K562 treated with DMSO at 1 percent for 4 hours (cell line): ENCODE measurements around the gene TMEM238. TPM values are rescaled to one million over a fixed set of nuclear protein-coding genes. Genes with fewer than 3 reads are reported as not detected.

Source experiments
- total RNA-seq: library from RNA; unstranded; fragments of 300-600 nt; gene quantifications from 2 replicates; pipeline ENCODE4 v1.2.3, GENCODE V29; 2022; ENCODE audit not compliant: insufficient read depth

TMEM238 gene, protein sequence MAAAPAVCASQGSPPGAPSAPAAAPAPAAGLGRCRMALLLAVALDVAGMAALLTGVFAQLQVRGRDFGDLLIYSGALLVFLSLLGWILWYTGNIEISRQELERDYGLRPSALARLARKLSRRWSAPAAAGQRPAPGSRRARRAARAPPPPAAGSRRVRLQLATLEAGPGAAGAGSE
- total RNA-seq: 6.7 and 8.7 TPM in 2 replicates

DNA sequence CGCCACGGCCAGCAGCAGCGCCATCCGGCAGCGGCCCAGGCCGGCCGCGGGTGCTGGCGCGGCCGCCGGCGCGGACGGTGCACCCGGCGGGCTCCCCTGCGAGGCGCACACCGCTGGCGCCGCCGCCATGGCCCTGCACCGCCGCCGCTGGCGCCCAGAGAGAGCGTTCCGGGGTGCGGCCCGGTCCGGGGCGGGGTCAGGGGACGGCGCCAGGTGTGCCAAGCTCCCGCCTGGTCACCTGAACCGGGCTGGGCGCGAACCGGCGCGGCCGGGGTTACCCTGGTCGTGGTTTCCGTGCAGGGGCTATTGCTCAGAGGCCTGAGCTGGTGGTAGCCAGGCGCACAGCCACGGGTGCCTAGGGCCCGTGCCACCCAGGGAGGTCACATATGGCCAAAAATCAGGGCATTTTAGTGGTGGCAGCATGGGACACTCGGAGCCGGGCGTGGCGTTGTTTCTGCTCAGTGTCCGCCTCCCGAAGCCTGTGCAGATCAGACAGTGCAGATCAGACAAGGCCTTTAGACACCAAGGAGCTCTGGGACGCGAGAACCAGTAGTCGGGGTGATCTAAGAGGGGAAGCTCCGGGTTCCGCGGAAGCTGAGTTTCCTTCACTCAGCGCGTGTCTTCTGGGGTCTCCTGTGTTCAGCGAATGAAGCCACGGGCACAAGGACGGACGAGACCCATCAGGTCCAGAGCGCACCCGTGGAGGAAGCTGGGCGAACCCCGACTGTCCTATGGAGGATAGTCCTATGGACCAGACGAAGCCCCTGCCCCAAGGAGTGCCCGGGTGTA lies at the start of gene TMEM238:
Gene TMEM238 (minus strand): TSS at position 162 of the 789 bp plus-strand sequence. CDS start 33 bp downstream, at position 129.

DNA sequence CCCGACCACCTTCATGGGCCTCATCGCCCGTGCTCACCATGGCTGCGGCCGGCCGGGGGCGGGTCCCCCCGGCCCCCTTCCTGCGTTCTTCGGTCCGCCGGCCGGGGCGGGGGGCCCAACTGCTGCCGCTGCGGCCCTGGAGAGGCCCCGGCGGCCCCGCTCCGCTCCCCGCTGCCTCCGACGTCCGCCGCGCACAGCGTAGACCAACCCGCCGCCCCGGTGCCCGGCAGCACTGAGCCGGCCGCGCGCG lies 23.4 kb upstream of the TMEM238 start, which contains the start of gene UBE2S:
Gene UBE2S (minus strand): TSS at position 239 of the 250 bp plus-strand sequence. CDS start 199 bp downstream, at position 40.

DNA sequence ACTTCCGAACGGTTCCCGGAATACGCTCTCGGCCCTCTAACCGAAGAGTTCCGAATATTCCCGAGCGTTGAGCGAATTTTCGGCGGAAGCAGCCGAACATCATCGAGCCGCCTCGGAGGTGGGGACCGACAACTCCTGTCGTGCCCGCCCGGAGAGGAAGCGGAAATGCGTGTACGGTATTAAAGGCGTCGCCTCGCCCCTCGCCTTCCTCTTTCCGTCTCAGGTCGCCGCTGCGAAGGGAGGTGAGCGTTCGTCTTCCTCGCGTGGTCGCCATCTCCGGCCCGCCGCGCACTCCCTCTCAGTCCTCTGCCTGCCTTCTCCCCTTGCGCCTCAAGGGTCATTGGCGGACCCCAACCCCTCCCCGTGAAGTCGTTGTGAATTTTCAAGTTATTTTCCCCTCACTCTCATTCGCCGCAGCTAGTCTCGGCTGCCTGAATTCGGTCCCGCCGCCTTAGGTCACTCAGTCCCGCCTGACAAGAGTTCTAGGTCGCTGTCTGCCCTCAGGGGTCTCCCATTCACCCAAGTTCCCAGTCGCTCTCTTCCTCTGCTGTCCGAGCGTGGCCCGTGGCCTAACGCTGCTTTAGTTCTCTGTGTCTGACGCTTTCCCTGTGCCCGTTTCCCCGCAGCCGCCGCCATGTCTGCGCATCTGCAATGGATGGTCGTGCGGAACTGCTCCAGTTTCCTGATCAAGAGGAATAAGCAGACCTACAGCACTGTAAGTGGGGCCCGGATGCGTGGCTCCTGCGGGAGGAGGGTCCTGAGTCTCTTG lies 1.8 kb upstream of the TMEM238 start, which contains the start of gene RPL28:
Gene RPL28 (plus strand): TSS at position 209 of the 769 bp plus-strand sequence. CDS start 426 bp downstream, at position 635.

DNA sequence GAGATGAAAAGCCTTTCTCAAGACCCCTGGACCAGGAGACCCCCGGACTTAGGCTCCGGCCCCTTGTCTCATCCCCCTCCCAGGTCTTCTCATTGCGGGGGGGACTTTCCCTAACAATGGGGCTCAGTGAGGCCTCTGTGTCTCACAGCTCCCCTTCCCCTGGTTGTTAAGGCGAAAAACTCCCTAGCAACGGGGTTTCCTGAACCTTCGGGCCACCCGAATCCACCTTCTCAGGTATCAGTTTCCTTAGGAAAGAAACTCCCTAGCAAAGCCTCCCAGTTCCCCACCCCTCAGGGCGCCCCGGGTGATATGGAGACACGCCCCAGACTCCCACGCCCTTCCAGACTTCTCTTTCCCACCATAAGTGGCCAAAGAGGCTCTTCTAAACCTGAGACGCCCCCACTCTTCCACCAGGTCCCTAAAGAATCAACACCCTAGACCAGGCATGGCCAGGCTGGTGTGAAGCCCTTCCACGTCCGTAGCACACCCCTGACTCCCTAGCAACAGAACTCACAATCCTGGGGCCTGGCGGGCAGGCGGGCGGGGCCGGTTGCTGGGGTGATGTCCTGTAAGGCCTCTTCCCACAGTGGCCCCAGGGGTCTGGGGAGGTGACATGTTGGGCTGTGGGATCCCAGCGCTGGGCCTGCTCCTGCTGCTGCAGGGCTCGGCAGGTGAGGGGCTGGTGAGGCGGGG lies 7.7 kb downstream of the TMEM238 start, which contains the start of gene TMEM190:
Gene TMEM190 (plus strand): TSS at position 586 of the 693 bp plus-strand sequence. CDS start 28 bp downstream, at position 614.

DNA sequence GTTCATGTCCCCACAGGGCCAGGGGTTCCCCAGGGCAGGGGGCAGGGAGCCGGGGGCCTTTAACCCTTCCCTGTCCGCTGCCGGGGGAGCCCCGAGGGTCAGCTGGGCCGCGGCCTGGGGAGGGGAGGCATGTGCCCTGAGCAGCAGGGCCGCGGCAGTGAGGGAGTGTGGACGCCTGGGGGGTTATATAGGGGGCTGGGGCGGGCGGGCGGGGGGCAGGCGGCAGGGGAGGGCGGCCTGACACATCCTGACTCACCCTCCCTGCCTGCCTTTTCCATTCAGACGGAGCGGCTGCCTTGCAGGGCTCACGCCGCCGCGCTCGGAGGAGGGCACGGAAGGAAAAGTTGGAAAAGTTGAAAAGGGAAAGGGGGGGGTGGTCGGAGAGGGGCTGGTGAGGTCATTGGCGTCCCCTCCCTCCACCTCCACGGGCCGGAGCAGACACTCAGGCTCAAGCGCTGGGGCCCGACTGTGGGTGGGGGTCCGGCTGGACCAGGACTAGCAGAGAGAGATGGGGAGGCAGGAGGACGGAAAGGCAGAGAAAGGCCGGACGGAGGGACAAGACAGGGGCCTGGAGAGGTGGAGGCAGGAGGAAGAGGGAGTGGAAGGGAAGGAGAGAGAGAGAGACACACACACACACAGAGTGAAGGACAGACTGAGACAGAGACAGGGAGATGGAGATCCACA lies 13.6 kb downstream of the TMEM238 start, which contains the start of gene IL11:
Gene IL11 (minus strand): TSS at position 159 of the 684 bp plus-strand sequence. CDS start 153 bp downstream, at position 6.

DNA sequence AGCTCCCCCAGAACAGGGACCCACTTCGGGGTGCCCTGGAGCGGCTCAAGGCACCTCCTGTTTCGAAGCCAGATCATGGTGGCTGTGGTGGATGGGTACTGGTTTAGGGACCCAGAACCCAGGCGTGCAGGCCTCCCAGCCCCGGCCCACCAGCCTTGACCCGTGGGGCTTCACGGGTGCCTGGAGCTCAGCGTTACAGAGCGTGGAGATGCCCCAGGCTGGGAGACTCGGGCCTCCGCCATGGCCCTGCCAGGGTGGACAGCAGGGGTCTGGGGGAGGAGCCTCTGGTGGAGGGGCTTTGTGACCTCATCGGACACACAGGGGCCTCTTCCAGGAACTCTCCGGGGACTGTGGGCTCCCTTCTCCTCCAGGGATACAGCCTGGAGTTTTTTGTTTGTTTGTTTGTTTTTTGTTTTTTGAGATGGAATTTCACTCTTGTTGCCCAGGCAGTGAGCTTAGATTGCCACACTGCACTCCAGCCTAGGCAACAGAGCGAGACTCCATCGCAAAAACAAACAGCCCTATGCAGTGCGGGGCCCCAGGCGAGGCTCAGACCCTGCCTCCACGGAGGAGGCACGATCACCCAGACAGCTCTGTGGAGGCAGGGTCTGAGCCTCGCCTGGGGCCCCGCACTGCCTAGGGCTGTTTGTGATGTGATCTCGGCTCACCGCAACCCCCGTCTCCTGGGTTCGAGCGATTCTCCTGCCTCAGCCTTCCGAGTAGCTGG lies 20.9 kb downstream of the TMEM238 start, which contains the start of gene GARIN5B:
Gene GARIN5B (minus strand): TSS at position 271 of the 727 bp plus-strand sequence. CDS start 194 bp downstream, at position 77.

DNA sequence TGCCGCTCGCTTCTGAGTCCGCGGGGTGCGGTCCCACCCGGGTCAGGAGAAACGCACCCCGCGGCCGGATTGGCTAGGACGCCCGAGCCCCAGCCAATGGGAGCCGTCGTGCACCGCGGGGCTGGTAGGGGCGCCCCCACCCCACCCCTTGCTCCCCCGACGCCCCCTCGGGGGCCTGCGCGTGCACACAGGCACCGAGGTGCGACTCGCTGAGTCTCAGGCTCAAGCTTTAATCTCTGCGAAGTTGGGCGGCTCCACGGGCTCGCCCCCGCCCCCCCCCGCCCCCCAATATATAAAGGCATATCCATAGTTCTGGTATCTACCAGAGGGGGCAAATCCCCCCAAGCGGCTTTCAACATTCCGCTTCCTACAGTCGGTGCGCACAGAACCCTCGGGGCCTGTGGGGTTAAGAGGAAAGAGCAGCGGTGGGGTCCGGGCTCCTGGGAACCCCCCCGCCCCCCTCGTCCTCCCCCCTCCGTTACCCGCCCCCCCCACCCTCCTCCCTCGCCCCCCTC lies 29.3 kb downstream of the TMEM238 start, which contains the start of gene COX6B2:
Gene COX6B2 (minus strand): TSS at position 22 of the 515 bp plus-strand sequence. CDS start 198 bp downstream, outside the sequence.

DNA sequence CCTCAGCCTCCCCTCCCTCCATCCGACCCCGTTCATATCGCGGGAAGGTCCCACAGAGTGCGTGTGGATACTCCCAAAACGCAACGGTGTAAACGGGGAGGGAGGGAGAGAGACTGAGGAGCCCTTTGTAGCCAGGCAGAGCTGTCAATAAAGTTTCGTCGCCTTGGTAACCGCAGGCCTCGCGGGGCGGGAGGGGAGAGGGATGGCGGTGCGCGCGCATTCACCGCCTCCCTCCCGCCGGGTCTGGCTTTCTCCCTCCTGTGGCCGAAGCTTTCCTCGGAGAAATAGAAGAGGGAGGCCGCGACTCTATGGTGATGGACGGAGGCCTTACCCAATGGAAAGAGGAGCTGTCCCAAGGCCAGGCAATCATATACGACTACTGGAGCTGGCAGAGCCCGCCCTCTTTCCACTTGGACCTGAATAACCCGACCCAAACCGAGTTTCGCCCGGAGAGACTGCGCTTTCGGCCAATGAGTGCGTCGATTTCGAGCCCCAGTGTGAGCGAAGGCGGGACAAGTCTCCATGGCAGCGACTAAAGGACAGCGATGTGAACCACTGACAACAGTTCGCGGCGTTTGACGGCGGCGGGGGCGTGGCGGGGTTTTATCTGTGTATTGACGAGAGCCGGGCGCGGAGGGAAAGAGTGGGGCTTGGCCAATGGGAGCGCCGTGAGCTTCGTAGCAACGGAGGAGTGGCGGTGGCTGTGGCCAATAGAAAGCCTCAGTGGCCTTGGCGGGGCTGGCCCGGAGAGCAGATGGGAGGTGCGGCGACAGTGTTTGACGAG lies 44.8 kb downstream of the TMEM238 start, which contains the start of gene KMT5C:
Gene KMT5C (plus strand): TSS at position 772 of the 784 bp plus-strand sequence. CDS start 2,061 bp downstream, outside the sequence.

Other genes with a start within 250 kb of the TMEM238 start
- gene TNNT1, start 235.1 kb downstream of the TMEM238 start, total RNA-seq: 408 and 534 TPM in 2 replicates
- 74.4 and 78.1 TPM in 2 replicates for gene TNNI3, start 226.6 kb downstream of the TMEM238 start, total RNA-seq
- 9.7 and 13.7 TPM in 2 replicates for gene DNAAF3, start 217.7 kb downstream of the TMEM238 start, total RNA-seq
- gene SYT5, start 204.0 kb downstream of the TMEM238 start, total RNA-seq: 9.5 and 14.2 TPM in 2 replicates
- gene PTPRH, start 174.8 kb downstream of the TMEM238 start, total RNA-seq: 26.3 and 28.5 TPM in 2 replicates
- 11.8 and 17.7 TPM in 2 replicates for gene TMEM86B, start 155.5 kb downstream of the TMEM238 start, total RNA-seq
- gene PPP6R1, start 125.3 kb downstream of the TMEM238 start, total RNA-seq: 73.9 and 88.4 TPM in 2 replicates
- gene HSPBP1, start 104.2 kb downstream of the TMEM238 start, total RNA-seq: 76.5 and 95.1 TPM in 2 replicates
- 7.6 and 8.4 TPM in 2 replicates for gene BRSK1, start 100.3 kb downstream of the TMEM238 start, total RNA-seq
- 2.3 and 6.6 TPM in 2 replicates for gene TMEM150B, start 59.0 kb downstream of the TMEM238 start, total RNA-seq
- gene KMT5C, start 44.4 kb downstream of the TMEM238 start, total RNA-seq: 36.4 and 43.8 TPM in 2 replicates
- gene COX6B2, start 29.6 kb downstream of the TMEM238 start, total RNA-seq: 0.33 TPM in 1 of 2 replicates, not detected in the other
- not detected in 2 replicates for gene GARIN5B, start 21.0 kb downstream of the TMEM238 start, total RNA-seq
- gene IL11, start 13.8 kb downstream of the TMEM238 start, total RNA-seq: not detected in 2 replicates
- gene TMEM190, start 7.5 kb downstream of the TMEM238 start, total RNA-seq: not detected in 2 replicates
- 3,550 and 3,674 TPM in 2 replicates for gene RPL28, start 1.6 kb upstream of the TMEM238 start, total RNA-seq
- 377 and 436 TPM in 2 replicates for gene UBE2S, start 23.5 kb upstream of the TMEM238 start, total RNA-seq
- not detected in 2 replicates for gene SHISA7, start 59.0 kb upstream of the TMEM238 start, total RNA-seq
- 94.9 and 118 TPM in 2 replicates for gene ISOC2, start 77.3 kb upstream of the TMEM238 start, total RNA-seq
- gene C19orf85, start 80.5 kb upstream of the TMEM238 start, total RNA-seq: not detected in 2 replicates
- gene ZNF628, start 92.3 kb upstream of the TMEM238 start, total RNA-seq: 10.4 and 18.8 TPM in 2 replicates
- 37.1 and 38.8 TPM in 2 replicates for gene NAT14, start 100.9 kb upstream of the TMEM238 start, total RNA-seq
- 0.25 TPM in 1 of 2 replicates, not detected in the other for gene SSC5D, start 104.1 kb upstream of the TMEM238 start, total RNA-seq
- gene SBK2, start 152.8 kb upstream of the TMEM238 start, total RNA-seq: not detected in 2 replicates
- gene SBK3, start 161.3 kb upstream of the TMEM238 start, total RNA-seq: not detected in 2 replicates
- gene ZNF579, start 196.6 kb upstream of the TMEM238 start, total RNA-seq: 12.2 and 14.3 TPM in 2 replicates
- 13.4 and 17.2 TPM in 2 replicates for gene FIZ1, start 215.2 kb upstream of the TMEM238 start, total RNA-seq
- gene ZNF524, start 216.0 kb upstream of the TMEM238 start, total RNA-seq: 34.2 and 37.8 TPM in 2 replicates
- 28.3 and 33.7 TPM in 2 replicates for gene ZNF865, start 221.4 kb upstream of the TMEM238 start, total RNA-seq
- gene ZNF784, start 240.3 kb upstream of the TMEM238 start, total RNA-seq: 5.5 and 6.5 TPM in 2 replicates